T47D (cell line): ENCODE results near the gene NTPCR.
"Not testable (repeated sequence)": the region's sequence is repeated elsewhere in the genome, so short reads cannot be mapped to it uniquely, and the experiment has no call there.

ENCODE experiments used
- DNase-seq, 2 experiments: peaks; one replicate each; pipeline versions ENCODE4 v3.0.0 to v3.0.0-alpha.2; 2011 to 2012; ENCODE audit warnings: low read depth in 1 of 2, low spot score in 1 of 2
- JUND ChIP-seq: IDR thresholded peaks from 2 replicates; pipeline ENCODE4 v1.6.1; 2012; ENCODE audit warnings: low read depth
- in situ Hi-C: cut with HindIII; loops from 2 replicates; pipeline ENCODE4 v1.10.0; 2016; ENCODE audit warnings: low sequenced_read_pairs, low pct_unique_long_range_greater_than_20kb

The NTPCR gene

GRCh38 chr1:232950197-232951176 lies at the start of gene NTPCR:
TSS of gene NTPCR (plus strand) at chr1:232950611. CDS start at chr1:232950711, 100 bp downstream.
- in situ Hi-C loops = no loop called here
- TF ChIP-seq JUND = no peak
- DNase-seq = peak; percentile 96 to 97

GRCh38 chr1:232900818-232901217 lies 49.6 kb upstream of the NTPCR start:
- TF ChIP-seq JUND = no peak
- DNase-seq = peak; percentile 39 to 55
- in situ Hi-C loops = no loop called here

GRCh38 chr1:232901255-232901654 lies 49.2 kb upstream of the NTPCR start:
- peak; percentile 44 to 47 for DNase-seq
- in situ Hi-C loops = no loop called here
- TF ChIP-seq JUND = no peak

- DNase-seq = no peak
- TF ChIP-seq JUND = no peak
- in situ Hi-C loops = no loop called here
Measured at GRCh38 chr1:232902774-232903350, 47.5 kb upstream of the NTPCR start.

GRCh38 chr1:232904131-232904530 lies 46.3 kb upstream of the NTPCR start:
- in situ Hi-C loops = no loop called here
- DNase-seq = no peak
- no peak for TF ChIP-seq JUND

- DNase-seq = no peak
- no peak for TF ChIP-seq JUND
- in situ Hi-C loops = no loop called here
Measured at GRCh38 chr1:232904566-232904965, 45.8 kb upstream of the NTPCR start.

- no peak for TF ChIP-seq JUND
- in situ Hi-C loops = no loop called here
- DNase-seq = no peak
Measured at GRCh38 chr1:232905331-232906034, 44.9 kb upstream of the NTPCR start.

GRCh38 chr1:232906441-232906840 lies 44.0 kb upstream of the NTPCR start:
- in situ Hi-C loops = no loop called here
- no peak for TF ChIP-seq JUND
- no peak for DNase-seq

GRCh38 chr1:232908831-232909230 lies 41.6 kb upstream of the NTPCR start:
- no peak for TF ChIP-seq JUND
- DNase-seq = no peak
- in situ Hi-C loops = no loop called here

GRCh38 chr1:232909752-232910151 lies 40.7 kb upstream of the NTPCR start:
- in situ Hi-C loops = no loop called here

GRCh38 chr1:232911027-232911599 lies 39.3 kb upstream of the NTPCR start:
- DNase-seq = no peak
- TF ChIP-seq JUND = no peak
- in situ Hi-C loops = no loop called here

More at GRCh38 chr1:232909752-232910151, 40.7 kb upstream of the NTPCR start:
- DNase-seq = no peak
- no peak for TF ChIP-seq JUND

- no peak for TF ChIP-seq JUND
- DNase-seq = no peak
- in situ Hi-C loops = no loop called here
Measured at GRCh38 chr1:232912845-232913580, 37.4 kb upstream of the NTPCR start.

- DNase-seq, in situ Hi-C loops: not testable (repeated sequence)
Measured at GRCh38 chr1:232914271-232914670, 36.1 kb upstream of the NTPCR start.
